ENCODE results near the gene AFF3.

AFF3 gene

GRCh38 chr2:99660616-99661406 is 481.6 kb downstream of the AFF3 start:
- TF ChIP-seq, protein P1, sequence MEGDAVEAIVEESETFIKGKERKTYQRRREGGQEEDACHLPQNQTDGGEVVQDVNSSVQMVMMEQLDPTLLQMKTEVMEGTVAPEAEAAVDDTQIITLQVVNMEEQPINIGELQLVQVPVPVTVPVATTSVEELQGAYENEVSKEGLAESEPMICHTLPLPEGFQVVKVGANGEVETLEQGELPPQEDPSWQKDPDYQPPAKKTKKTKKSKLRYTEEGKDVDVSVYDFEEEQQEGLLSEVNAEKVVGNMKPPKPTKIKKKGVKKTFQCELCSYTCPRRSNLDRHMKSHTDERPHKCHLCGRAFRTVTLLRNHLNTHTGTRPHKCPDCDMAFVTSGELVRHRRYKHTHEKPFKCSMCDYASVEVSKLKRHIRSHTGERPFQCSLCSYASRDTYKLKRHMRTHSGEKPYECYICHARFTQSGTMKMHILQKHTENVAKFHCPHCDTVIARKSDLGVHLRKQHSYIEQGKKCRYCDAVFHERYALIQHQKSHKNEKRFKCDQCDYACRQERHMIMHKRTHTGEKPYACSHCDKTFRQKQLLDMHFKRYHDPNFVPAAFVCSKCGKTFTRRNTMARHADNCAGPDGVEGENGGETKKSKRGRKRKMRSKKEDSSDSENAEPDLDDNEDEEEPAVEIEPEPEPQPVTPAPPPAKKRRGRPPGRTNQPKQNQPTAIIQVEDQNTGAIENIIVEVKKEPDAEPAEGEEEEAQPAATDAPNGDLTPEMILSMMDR (IDR thresholded peaks at IDR 0.05): no peak
- no peak for TF ChIP-seq ZFX (IDR thresholded peaks at IDR 0.05; ENCODE audit: borderline replicate concordance)
- no peak overlapping the region for H3K27ac ChIP-seq

- H3K27ac ChIP-seq: no peak overlapping the region
- no peak for TF ChIP-seq ZFX (IDR thresholded peaks at IDR 0.05; ENCODE audit: borderline replicate concordance)
- TF ChIP-seq, protein P1 (IDR thresholded peaks at IDR 0.05): no peak
Measured at GRCh38 chr2:99659874-99660273, 482.5 kb downstream of the AFF3 start.

- TF ChIP-seq ZFX (IDR thresholded peaks at IDR 0.05; ENCODE audit: borderline replicate concordance): no peak
- TF ChIP-seq, protein P1 (IDR thresholded peaks at IDR 0.05): no peak
- no peak overlapping the region for H3K27ac ChIP-seq
Measured at GRCh38 chr2:99657691-99658258, 484.6 kb downstream of the AFF3 start.

- TF ChIP-seq ZFX (IDR thresholded peaks at IDR 0.05; ENCODE audit: borderline replicate concordance): no peak
- TF ChIP-seq, protein P1 (IDR thresholded peaks at IDR 0.05): no peak
- no peak overlapping the region for H3K27ac ChIP-seq
Measured at GRCh38 chr2:99656994-99657393, 485.4 kb downstream of the AFF3 start.

GRCh38 chr2:99653433-99653832 is 489.0 kb downstream of the AFF3 start:
- no peak for TF ChIP-seq ZFX (IDR thresholded peaks at IDR 0.05; ENCODE audit: borderline replicate concordance)
- TF ChIP-seq, protein P1 (IDR thresholded peaks at IDR 0.05): no peak
- no peak overlapping the region for H3K27ac ChIP-seq

DNA sequence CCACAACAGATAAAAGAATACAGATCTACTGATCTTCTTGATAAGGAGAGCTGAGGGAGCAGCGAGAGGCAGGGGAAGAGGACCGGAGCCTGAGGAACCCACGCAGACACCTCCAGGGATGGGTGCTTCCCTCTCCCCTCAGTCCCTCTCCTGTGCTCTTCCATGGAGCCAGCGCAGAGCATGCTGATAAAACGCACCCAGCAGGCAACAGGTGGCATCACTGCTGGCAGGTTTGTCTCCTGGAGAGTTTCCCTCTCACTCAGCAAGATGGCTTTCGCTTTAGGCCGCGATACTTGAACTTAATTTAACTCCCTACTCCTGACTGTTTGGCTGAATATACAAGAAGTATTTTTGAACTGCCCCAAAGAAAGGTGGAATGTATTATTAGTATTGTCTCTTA is 489.5 kb downstream of the AFF3 start:
- H3K27ac ChIP-seq: no peak overlapping the region
- TF ChIP-seq ZFX (IDR thresholded peaks at IDR 0.05; ENCODE audit: borderline replicate concordance): no peak
- TF ChIP-seq, protein P1 (IDR thresholded peaks at IDR 0.05): no peak

Measured in 22Rv1 (cell line).